GM12878 (cell line): ENCODE measurements around the gene CYB5A. TPM values are rescaled to one million over a fixed set of nuclear protein-coding genes. Genes with fewer than 3 reads are reported as not detected.
"Not testable (repeated sequence)": the region's sequence is repeated elsewhere in the genome, so short reads cannot be mapped to it uniquely, and the experiment has no call there.

Experiments used
- ATAC-seq: fragments of 200-7000 bp; cut with Tn5 transposase; 3 replicates; pipeline ENCODE4 v1.9.1; 2020; ENCODE audit warnings: mild to moderate bottlenecking, moderate library complexity
- BruUV-seq: library from RNA; stranded (reverse); fragments of 400-500 nt; replicated peaks from 2 replicates; lab custom pipeline; 2021; lab: Mats Ljungman, UMichigan
- CTCF ChIA-PET: fragments of 300-600 bp; sonication (Branson Sonifier 250); formaldehyde crosslinking; extraction: SDS; loops from one replicate; lab custom pipeline; 2021; ENCODE audit warnings: inconsistent platforms; lab: Yijun Ruan, JAX
- POLR2A ChIA-PET: fragments of 350-600 bp; formaldehyde crosslinking; extraction: SDS; loops from one replicate; lab custom pipeline; 2021; ENCODE audit warnings: inconsistent platforms; lab: Charles Lee
- RAD21 ChIA-PET: fragments of 300-600 bp; sonication (Branson Sonifier 250); formaldehyde crosslinking; loops from one replicate; lab custom pipeline; 2023; ENCODE audit warnings: antibody characterized with exemption; ENCODE audit not compliant: unreplicated experiment; lab: Charles Lee
- SMC1A ChIA-PET: fragments of 300-600 bp; sonication (Branson Sonifier 250); formaldehyde crosslinking; loops from one replicate; lab custom pipeline; 2023; ENCODE audit not compliant: unreplicated experiment, uncharacterized antibody; lab: Charles Lee
- DNase-seq: peaks from one replicate; pipeline ENCODE4 v3.0.0-alpha.2; 2011; ENCODE audit warnings: low read depth, low spot score
- FAIRE-seq: peaks from 3 replicates; lab custom pipeline; 2011; peaks lifted over from hg19 to GRCh38; lab: Jason Lieb, UNC
- H2AFZ ChIP-seq: 2 replicates; pipeline ENCODE4 v1.6.0; 2011; ENCODE audit warnings: low read depth, low read length, control low read depth; ENCODE audit not compliant: control insufficient read depth
- H3K27ac ChIP-seq: 2 replicates; pipeline ENCODE4 v1.5.1; 2011; ENCODE audit warnings: control low read depth; ENCODE audit not compliant: control insufficient read depth, insufficient read depth
- H3K27me3 ChIP-seq, 2 experiments: replicated peaks in 1 of 2; 2 replicates each; pipeline versions ENCODE4 v1.6.0 to v1.6.1; 2011; ENCODE audit warnings: low read length in 1 of 2; ENCODE audit not compliant: control insufficient read depth in 2 of 2, insufficient read depth in 2 of 2
- H3K36me3 ChIP-seq, 2 experiments: 2 replicates each; pipeline ENCODE4 v1.5.1; 2011; ENCODE audit warnings: low read length in 1 of 2; ENCODE audit not compliant: control insufficient read depth in 2 of 2, insufficient read depth in 2 of 2
- H3K4me1 ChIP-seq: 2 replicates; pipeline ENCODE4 v1.6.1; 2011; ENCODE audit warnings: mild to moderate bottlenecking, low read length, moderate library complexity, mixed read lengths; ENCODE audit not compliant: control insufficient read depth, insufficient read depth
- H3K4me2 ChIP-seq: 2 replicates; pipeline ENCODE4 v1.6.0; 2011; ENCODE audit warnings: control low read depth; ENCODE audit not compliant: control insufficient read depth, insufficient read depth
- H3K4me3 ChIP-seq: fragments of 200-600 bp; sonication (generic); 2 replicates; pipeline ENCODE4 v1.5.1; 2016
- H3K79me2 ChIP-seq: 2 replicates; pipeline ENCODE4 v1.6.0; 2011; ENCODE audit warnings: low read length; ENCODE audit not compliant: control insufficient read depth, insufficient read depth
- H3K9ac ChIP-seq: 2 replicates; pipeline ENCODE4 v1.8.0; 2011; ENCODE audit warnings: low read length, control low read depth, mixed read lengths; ENCODE audit not compliant: control insufficient read depth, insufficient read depth
- H3K9me3 ChIP-seq: replicated peaks from 3 replicates; pipeline ENCODE4 v1.5.1; 2011; ENCODE audit warnings: mild to moderate bottlenecking, low read length; ENCODE audit not compliant: control insufficient read depth, insufficient read depth
- H4K20me1 ChIP-seq: 2 replicates; pipeline ENCODE4 v1.6.0; 2011; ENCODE audit not compliant: control insufficient read depth, insufficient read depth
- CBX5 ChIP-seq: sonication (generic); IDR thresholded peaks from 2 replicates; pipeline ENCODE4 v1.6.1; 2016; ENCODE audit warnings: low read depth, moderate library complexity, mild to moderate bottlenecking, inconsistent platforms
- FOXM1 ChIP-seq: IDR thresholded peaks from 2 replicates; pipeline ENCODE4 v1.6.1; 2012; ENCODE audit warnings: low read depth, mild to moderate bottlenecking, inconsistent platforms, low read length, moderate library complexity
- SMARCA5 ChIP-seq: fragments of 450-650 bp; IDR thresholded peaks from 2 replicates; pipeline ENCODE4 v1.6.1; 2017; ENCODE audit warnings: mild to moderate bottlenecking
- WGBS: methylation state at CpG from one replicate; pipeline ENCODE4 v1.1.6; 2016; ENCODE audit warnings: low lambda C conversion rate; ENCODE audit not compliant: insufficient replicate concordance, insufficient coverage; ENCODE audit errors: missing lambda C conversion rate; 5-methylcytosine and 5-hydroxymethylcytosine counted together
- in situ Hi-C: fragments of 300-500 bp; cut with MboI; formaldehyde crosslinking; loops from 9 replicates; pipeline ENCODE4 v1.14.3; 2018; ENCODE audit warnings: mixed read lengths
- intact Hi-C: fragments of 100-400 bp; cut with micrococcal nuclease; formaldehyde crosslinking; loops from one replicate; pipeline ENCODE4 v1.14.2; 2022; ENCODE audit not compliant: unreplicated experiment
- polyA plus RNA-seq, 11 experiments: library from polyadenylated mRNA; depleted of rRNA in 4 of 11; unstranded in 6 of 11; stranded (reverse) in 5 of 11; fragments of >200 nt; fragmentation: Nextera tagmentation in 4 of 11; fragmentation: Illumina TruSeq in 1 of 11; extraction: Ambion mirVana in 4 of 11; extraction: Trizol in 1 of 11; gene quantifications; 1 replicate in 1 of 11; 2 replicates in 10 of 11; pipeline versions ENCODE4 v1.2.1 to v1.2.3, GENCODE V29; 2011 to 2016; ENCODE audit warnings: inconsistent platforms in 2 of 11, missing spikeins in 2 of 11, low read depth in 1 of 11
- total RNA-seq, 4 experiments: library from RNA; depleted of rRNA in 3 of 4; stranded (reverse); fragments of >200 nt in 3 of 4; fragmentation: Illumina TruSeq in 1 of 4; extraction: Trizol in 1 of 4; gene quantifications; 2 replicates each; pipeline versions ENCODE4 v1.2.1 to v1.2.3, GENCODE V29; 2013 to 2021

The CYB5A gene
- total and polyA plus RNA-seq, 10 of the 15 experiments (the other 5 are each of a cell fraction or from before 2014, with no cell fraction given) = 60.2 to 129 (median 103) TPM

GRCh38 chr18:74292982-74293381 lies 1.2 kb upstream of the CYB5A start:
- H3K36me3 ChIP-seq, H4K20me1 ChIP-seq, BruUV-seq, H3K27me3 ChIP-seq, H3K9ac ChIP-seq, DNase-seq, ATAC-seq, H2AFZ ChIP-seq, H3K4me3 ChIP-seq, CTCF ChIA-PET, H3K9me3 ChIP-seq, FAIRE-seq, H3K27ac ChIP-seq: not testable (repeated sequence)
- WGBS = 73% methylated on average over 3 of the region's 3 CpGs
- intact Hi-C loops = loop anchor here (1.0 to 5.0 kb wide), 3 partner anchors 28 to 204 kb away; partner anchors contain the start of genes CNDP2 and TIMM21
- peak; percentile 94 for TF ChIP-seq CBX5
- TF ChIP-seq, all 136 proteins: peak for 1; not testable (repeated sequence) for 135
- SMC1A ChIA-PET = interaction anchor here (0.7 to 1.2 kb wide), 2 partner anchors 9 to 41 kb away, joined by 3 read pairs; no protein-coding TSS in a partner anchor
- H3K4me1 ChIP-seq, in situ Hi-C loops, H3K4me2 ChIP-seq, H3K79me2 ChIP-seq: not testable (repeated sequence)
- POLR2A ChIA-PET = interaction anchor here (1.3 kb wide), 1 partner anchor 28 kb away, joined by 5 read pairs; no protein-coding TSS in a partner anchor
- RAD21 ChIA-PET = interaction anchor here (1.9 kb wide), 1 partner anchor 29 kb away, joined by 7 read pairs; no protein-coding TSS in a partner anchor

GRCh38 chr18:74292541-74292858 lies 737 bp upstream of the CYB5A start:
- ATAC-seq (no peak), DNase-seq (no peak), FAIRE-seq (no peak)
- Histone ChIP-seq H3K27ac (peak overlapping the region; percentile 18; the same call in 1 of the 2 replicates), H3K36me3 (no peaks in the 10 kb centered on the region), H3K4me3 (peak overlapping the region; percentile 61; the same call in 1 of the 2 replicates), H2AFZ (peak overlapping the region; percentile 95), H4K20me1 (no peaks in the 10 kb centered on the region), H3K27me3 (no peaks in the 10 kb centered on the region), H3K9me3 (no peaks in the 10 kb centered on the region; the same call in 2 of the 3 replicates), H3K4me2 (peak overlapping the region; percentile 83), H3K9ac (peak overlapping the region; percentile 43; the same call in 1 of the 2 replicates), H3K79me2 (peaks cover 5% of the 10 kb centered on the region; the same call in 1 of the 2 replicates), H3K4me1 (peaks cover 3% of the 10 kb centered on the region)
- TF ChIP-seq SMARCA5 (0 out of 2 replicates have a peak, but pooled peaks have one; percentile 13), FOXM1 (no peak)
- ChIA-PET RAD21 (interaction anchor here (1.9 kb wide), 1 partner anchor 28 kb away, joined by 7 read pairs; no protein-coding TSS in a partner anchor), SMC1A (interaction anchor here (0.7 to 1.2 kb wide), 2 partner anchors 8 to 40 kb away, joined by 3 read pairs; no protein-coding TSS in a partner anchor), CTCF (no interaction called here), POLR2A (interaction anchor here (1.3 kb wide), 1 partner anchor 28 kb away, joined by 5 read pairs; no protein-coding TSS in a partner anchor)
- BruUV-seq = no TSS peak
- in situ Hi-C loops (no loop called here), intact Hi-C loops (loop anchor here (1.0 to 5.0 kb wide), 3 partner anchors 28 to 205 kb away; partner anchors contain the start of genes CNDP2 and TIMM21)
- 13% methylated on average over 4 of the region's 4 CpGs for WGBS
